HUDEP-2 (cell line): Measurements from ENCODE around the gene HOXB7.

ENCODE experiments used
- DNase-seq, 76 experiments: peaks; one replicate each; lab custom pipeline; 2025; ENCODE audit not compliant: unreplicated experiment in 76 of 76; lab: John Stamatoyannopoulos, UW

The HOXB7 gene

GRCh38 chr17:48596735-48597527 is 13.9 kb downstream of the HOXB7 start:
- DNase-seq, result no peak

GRCh38 chr17:48596000-48596734 is 14.7 kb downstream of the HOXB7 start:
- DNase-seq, result no peak

- no peak for DNase-seq
Observed at GRCh38 chr17:48595278-48595999, 15.4 kb downstream of the HOXB7 start.

GRCh38 chr17:48594538-48595277 is 16.1 kb downstream of the HOXB7 start:
- no peak for DNase-seq

- DNase-seq, result peak in 64 of 76 experiments; percentile 10 to 82 (median 54)
Observed at GRCh38 chr17:48593840-48594537, 16.8 kb downstream of the HOXB7 start.

GRCh38 chr17:48593126-48593829 is 17.5 kb downstream of the HOXB7 start, which contains the start of gene HOXB5:
Gene HOXB5, minus strand, starts transcription at chr17:48593779. Its CDS starts 97 bp downstream, at chr17:48593682.
- peak in 4 of 76 experiments; percentile 3 to 22 (median 13) for DNase-seq

- no peak for DNase-seq
Observed at GRCh38 chr17:48592577-48592976, 18.2 kb downstream of the HOXB7 start.

- peak in 4 of 76 experiments; percentile 2 to 15 (median 8) for DNase-seq
Observed at GRCh38 chr17:48592057-48592514, 18.7 kb downstream of the HOXB7 start.

- no peak for DNase-seq
Observed at GRCh38 chr17:48591255-48592056, 19.4 kb downstream of the HOXB7 start.

- no peak for DNase-seq
Observed at GRCh38 chr17:48590607-48591161, 20.1 kb downstream of the HOXB7 start.

- DNase-seq, result no peak
Observed at GRCh38 chr17:48589831-48590606, 20.8 kb downstream of the HOXB7 start, which contains the start of gene HOXB3. Gene HOXB3, minus strand, starts transcription at chr17:48590241. Its CDS starts 37,767 bp downstream, at chr17:48552474.

GRCh38 chr17:48589060-48589830 is 21.6 kb downstream of the HOXB7 start:
- DNase-seq, result no peak

- no peak for DNase-seq
Observed at GRCh38 chr17:48588528-48588927, 22.3 kb downstream of the HOXB7 start.

GRCh38 chr17:48588074-48588415 is 22.8 kb downstream of the HOXB7 start:
- DNase-seq, result no peak

- no peak for DNase-seq
Observed at GRCh38 chr17:48587276-48588073, 23.3 kb downstream of the HOXB7 start.
